Measurements from ENCODE around the gene KCNJ14. TPM values are rescaled to one million over a fixed set of nuclear protein-coding genes. Genes with fewer than 3 reads are reported as not detected.

Gene KCNJ14
- total and polyA plus RNA-seq, 2 of the 8 experiments (the other 6 are each of a cell fraction or from before 2014, with no cell fraction given), result 0.45 to 0.89 TPM

DNA sequence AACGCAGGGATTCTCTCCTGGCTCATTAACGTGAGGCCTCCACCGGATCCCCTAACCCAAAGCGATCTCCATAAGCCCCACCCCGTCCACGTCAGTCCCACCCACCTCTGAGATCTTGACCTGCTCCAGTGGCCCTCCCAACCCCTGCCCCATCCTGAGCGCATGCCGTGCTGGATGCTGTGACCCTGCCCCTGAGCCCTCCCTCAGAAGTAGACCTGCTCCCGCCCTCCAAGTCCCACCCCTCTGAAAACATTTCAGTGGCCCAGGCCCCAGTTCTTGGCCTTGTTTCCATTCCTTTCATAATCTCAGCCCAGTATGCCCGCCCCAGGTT, 36.4 kb downstream of the KCNJ14 start:
- H2AK5ac ChIP-seq (ENCODE audit: low read depth, low read length), result no peak overlapping the region
- FAIRE-seq (peak; percentile 50), DNase-seq (ENCODE audit: low read depth in 1 of 2, low spot score in 2 of 2) (peak in 1 of 2 experiments; percentile 86)
- H3K4me1 ChIP-seq (replicated peaks in 1 of 4; ENCODE audit: control insufficient read depth in 3 of 4, insufficient read depth in 4 of 4, low read length in 3 of 4), result peaks cover 0 to 21% (median 15%) of the 10 kb centered on the region in 4 experiments; a peak in 6 of 7 replicates
- no peak overlapping the region for H2BK20ac ChIP-seq (ENCODE audit: low read length)
- H2BK12ac ChIP-seq (ENCODE audit: low read depth, low read length), result 0 out of 2 replicates have a peak overlapping the region, but pooled peaks have one; percentile 22
- no peak overlapping the region for H4K8ac ChIP-seq (ENCODE audit: extremely low read depth, insufficient read depth, low read length)
- H3K79me2 ChIP-seq (ENCODE audit: control insufficient read depth in 1 of 2, insufficient read depth in 2 of 2, low read length in 2 of 2), result no peaks in the 10 kb centered on the region
- no peak overlapping the region; a peak in 2 of 7 replicates for H3K9ac ChIP-seq (replicated peaks in 1 of 4; ENCODE audit: extremely low read depth in 1 of 4, low read depth in 3 of 4, low read length in 3 of 4)
- no peaks in the 10 kb centered on the region; a peak in 1 of 8 replicates for H3K36me3 ChIP-seq (ENCODE audit: control insufficient read depth in 2 of 4, insufficient read depth in 4 of 4, low read length in 3 of 4)
- H4K20me1 ChIP-seq (replicated peaks in 1 of 2; ENCODE audit: control insufficient read depth in 1 of 2, insufficient read depth in 2 of 2, low read length in 2 of 2), result peaks cover 0 to 4% of the 10 kb centered on the region in 2 experiments
- POLR2A ChIA-PET (ENCODE audit: partially characterized antibody), result interaction anchor here (1.3 to 14.8 kb wide), 7 partner anchors 9 to 220 kb away, joined by 3 to 176 read pairs (median 3); no protein-coding TSS in a partner anchor
- no peak overlapping the region for H3K23ac ChIP-seq (ENCODE audit: insufficient read length)
- no peak overlapping the region for H2BK120ac ChIP-seq (replicated peaks; ENCODE audit: low read depth, low read length)
- no peaks in the 10 kb centered on the region for H3K79me1 ChIP-seq (ENCODE audit: low read depth, low read length)
- H2BK15ac ChIP-seq (ENCODE audit: low read length), result no peak overlapping the region
- H3K14ac ChIP-seq (ENCODE audit: insufficient read length), result no peak overlapping the region
- peak overlapping the region; percentile 47 for H4K91ac ChIP-seq (replicated peaks; ENCODE audit: insufficient read length, low read length)
- H3K4me3 ChIP-seq (ENCODE audit: extremely low read depth in 1 of 4, insufficient read depth in 2 of 4, low read depth in 3 of 4, low read length in 4 of 4), result peak overlapping the region; percentile 27 to 61 (median 40); a peak in 6 of 8 replicates
- H3K27ac ChIP-seq (ENCODE audit: low read depth, low read length), result peak overlapping the region; percentile 71; the same call in 1 of the 2 replicates
- H3K4me2 ChIP-seq (ENCODE audit: insufficient read depth in 1 of 2, low read depth in 2 of 2, low read length in 2 of 2), result peak overlapping the region; percentile 61 to 81
- H3K23me2 ChIP-seq (ENCODE audit: low read depth, low read length), result peaks cover 6% of the 10 kb centered on the region; the same call in 1 of the 2 replicates
- H2BK5ac ChIP-seq (ENCODE audit: low read depth, low read length), result 0 out of 2 replicates have a peak overlapping the region, but pooled peaks have one; percentile 36
- 12% methylated on average over 7 of the region's 10 CpGs; no CpG with 5 or more reads in 1 of the 2 experiments for WGBS, 2 experiments (ENCODE audit: extremely low coverage in 1 of 2, insufficient coverage in 1 of 2, insufficient read length in 1 of 2, insufficient replicate concordance in 2 of 2, low coverage in 1 of 2, low lambda C conversion rate in 2 of 2, missing lambda C conversion rate in 1 of 2)
- H2AFZ ChIP-seq (ENCODE audit: low read length), result no peak overlapping the region
- no peaks in the 10 kb centered on the region for H3K9me3 ChIP-seq (ENCODE audit: insufficient read depth in 2 of 2, low read depth in 1 of 2, low read length in 1 of 2)
- no peak overlapping the region for H4K5ac ChIP-seq (ENCODE audit: insufficient read length, low read depth, low read length)
- H3K56ac ChIP-seq (replicated peaks; ENCODE audit: insufficient read length, low read depth, low read length), result no peak overlapping the region
- H3K18ac ChIP-seq (ENCODE audit: extremely low read depth, low read length), result 0 out of 2 replicates have a peak overlapping the region, but pooled peaks have one; percentile 38
- H3K4ac ChIP-seq (replicated peaks; ENCODE audit: insufficient read length, low read depth, low read length), result no peak overlapping the region
- H3K27me3 ChIP-seq (replicated peaks in 1 of 4; ENCODE audit: control insufficient read depth in 3 of 4, extremely low read depth in 1 of 4, insufficient read depth in 3 of 4, low read length in 3 of 4), result peaks cover 0 to 5% (median 4%) of the 10 kb centered on the region in 4 experiments; a peak in 3 of 7 replicates
- CTCF ChIA-PET (ENCODE audit: partially characterized antibody), result interaction anchor here (1.4 to 5.5 kb wide), 2 partner anchors 95 to 193 kb away, joined by 3 to 105 read pairs; no protein-coding TSS in a partner anchor
- TF ChIP-seq, protein P1, sequence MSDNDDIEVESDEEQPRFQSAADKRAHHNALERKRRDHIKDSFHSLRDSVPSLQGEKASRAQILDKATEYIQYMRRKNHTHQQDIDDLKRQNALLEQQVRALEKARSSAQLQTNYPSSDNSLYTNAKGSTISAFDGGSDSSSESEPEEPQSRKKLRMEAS (IDR thresholded peaks at IDR 0.05), result peak; percentile 60; the same call in 1 of the 2 replicates
- peak; percentile 65; the same call in 1 of the 2 replicates for TF ChIP-seq SP1 (IDR thresholded peaks at IDR 0.05; ENCODE audit: low read depth, low read length)
- no peak for TF ChIP-seq CHD1 (IDR thresholded peaks at IDR 0.05; ENCODE audit: low read depth, low read length)
- TF ChIP-seq, protein P2, sequence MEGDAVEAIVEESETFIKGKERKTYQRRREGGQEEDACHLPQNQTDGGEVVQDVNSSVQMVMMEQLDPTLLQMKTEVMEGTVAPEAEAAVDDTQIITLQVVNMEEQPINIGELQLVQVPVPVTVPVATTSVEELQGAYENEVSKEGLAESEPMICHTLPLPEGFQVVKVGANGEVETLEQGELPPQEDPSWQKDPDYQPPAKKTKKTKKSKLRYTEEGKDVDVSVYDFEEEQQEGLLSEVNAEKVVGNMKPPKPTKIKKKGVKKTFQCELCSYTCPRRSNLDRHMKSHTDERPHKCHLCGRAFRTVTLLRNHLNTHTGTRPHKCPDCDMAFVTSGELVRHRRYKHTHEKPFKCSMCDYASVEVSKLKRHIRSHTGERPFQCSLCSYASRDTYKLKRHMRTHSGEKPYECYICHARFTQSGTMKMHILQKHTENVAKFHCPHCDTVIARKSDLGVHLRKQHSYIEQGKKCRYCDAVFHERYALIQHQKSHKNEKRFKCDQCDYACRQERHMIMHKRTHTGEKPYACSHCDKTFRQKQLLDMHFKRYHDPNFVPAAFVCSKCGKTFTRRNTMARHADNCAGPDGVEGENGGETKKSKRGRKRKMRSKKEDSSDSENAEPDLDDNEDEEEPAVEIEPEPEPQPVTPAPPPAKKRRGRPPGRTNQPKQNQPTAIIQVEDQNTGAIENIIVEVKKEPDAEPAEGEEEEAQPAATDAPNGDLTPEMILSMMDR (IDR thresholded peaks at IDR 0.05; ENCODE audit: control extremely low read depth in 1 of 3, insufficient read depth in 1 of 3, low read depth in 1 of 3, low read length in 3 of 3), result no peak
- TF ChIP-seq TAF1 (IDR thresholded peaks at IDR 0.05; ENCODE audit: low read depth, low read length), result no peak; the same call in 1 of the 2 replicates

Data from H1 (cell line).